Muscle layer of colon (tissue), 2 donors: ENCODE results near the gene ARV1.
"Not testable (repeated sequence)": the region's sequence is repeated elsewhere in the genome, so short reads cannot be mapped to it uniquely, and the experiment has no call there.

ENCODE experiments used
- H3K27ac ChIP-seq: one replicate; pipeline ENCODE4 v1.7.0; 2013; ENCODE audit warnings: low read depth, mild to moderate bottlenecking, low read length, moderate library complexity
- H3K27me3 ChIP-seq, 2 donors: one replicate each; pipeline ENCODE4 v1.7.0; 2013; ENCODE audit warnings: low read length in 2 of 2, mild to moderate bottlenecking in 2 of 2; ENCODE audit not compliant: insufficient read depth in 2 of 2, control insufficient read depth in 1 of 2
- H3K36me3 ChIP-seq: one replicate; pipeline ENCODE4 v1.7.0; 2013; ENCODE audit warnings: mild to moderate bottlenecking, low read length; ENCODE audit not compliant: insufficient read depth
- H3K4me1 ChIP-seq: one replicate; pipeline ENCODE4 v1.7.0; 2013; ENCODE audit warnings: mild to moderate bottlenecking, low read length; ENCODE audit not compliant: insufficient read depth
- H3K4me3 ChIP-seq, 2 donors: one replicate each; pipeline ENCODE4 v1.7.0; 2013; ENCODE audit warnings: low read length in 2 of 2, low read depth in 1 of 2, mild to moderate bottlenecking in 1 of 2, moderate library complexity in 1 of 2
- H3K9ac ChIP-seq: one replicate; pipeline ENCODE4 v1.7.0; 2013; ENCODE audit warnings: low read length
- H3K9me3 ChIP-seq: one replicate; pipeline ENCODE4 v1.7.0; 2013; ENCODE audit warnings: mild to moderate bottlenecking, low read length
- donor health status: abdominal sarcoma.
- donor health status: Adenocarcinoma of cecum.

Gene ARV1

DNA sequence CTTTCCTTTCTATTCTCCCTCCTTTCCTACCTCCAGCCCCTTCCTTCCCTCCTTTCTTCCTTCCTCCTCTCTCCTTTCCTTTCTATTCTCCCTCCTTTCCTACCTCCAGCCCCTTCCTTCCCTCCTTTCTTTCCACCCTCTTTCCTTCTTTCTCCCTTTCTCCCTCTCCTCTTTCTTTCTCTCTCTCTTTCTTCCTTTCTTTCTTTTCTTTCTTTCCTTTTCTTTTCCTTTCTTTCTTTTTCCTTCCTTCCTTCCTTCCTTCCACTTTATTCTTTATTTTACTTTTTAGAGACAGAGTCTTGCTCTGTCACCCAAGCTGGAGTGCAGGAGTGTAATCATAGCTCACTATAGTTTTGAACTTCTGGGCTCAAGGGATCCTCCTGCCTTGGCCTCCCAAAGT, 68.6 kb downstream of the ARV1 start:
- not testable (repeated sequence) for H3K36me3 ChIP-seq, H3K9ac ChIP-seq, H3K27me3 ChIP-seq, H3K4me3 ChIP-seq, H3K27ac ChIP-seq, H3K4me1 ChIP-seq, H3K9me3 ChIP-seq

DNA sequence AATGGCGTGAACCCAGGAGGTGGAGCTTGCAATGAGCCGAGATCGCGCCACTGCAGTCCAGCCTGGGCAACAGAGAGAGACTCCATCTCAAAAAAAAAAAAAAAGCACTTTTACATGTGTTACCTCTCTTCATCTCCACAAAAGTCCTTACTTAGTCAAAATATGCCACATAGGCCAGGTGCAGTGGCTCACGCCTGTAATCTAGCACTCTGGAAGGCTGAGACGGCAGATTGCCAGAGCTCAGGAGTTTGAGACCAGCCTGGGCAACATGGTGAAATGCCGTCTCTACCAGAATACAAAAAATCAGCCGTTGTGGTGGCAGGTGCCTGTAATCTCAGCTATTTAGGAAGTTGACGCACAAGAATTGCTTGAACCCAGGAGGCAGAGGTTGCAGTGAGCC, 69.5 kb downstream of the ARV1 start:
- not testable (repeated sequence) for H3K27ac ChIP-seq, H3K9me3 ChIP-seq, H3K4me1 ChIP-seq, H3K4me3 ChIP-seq, H3K27me3 ChIP-seq, H3K9ac ChIP-seq, H3K36me3 ChIP-seq

DNA sequence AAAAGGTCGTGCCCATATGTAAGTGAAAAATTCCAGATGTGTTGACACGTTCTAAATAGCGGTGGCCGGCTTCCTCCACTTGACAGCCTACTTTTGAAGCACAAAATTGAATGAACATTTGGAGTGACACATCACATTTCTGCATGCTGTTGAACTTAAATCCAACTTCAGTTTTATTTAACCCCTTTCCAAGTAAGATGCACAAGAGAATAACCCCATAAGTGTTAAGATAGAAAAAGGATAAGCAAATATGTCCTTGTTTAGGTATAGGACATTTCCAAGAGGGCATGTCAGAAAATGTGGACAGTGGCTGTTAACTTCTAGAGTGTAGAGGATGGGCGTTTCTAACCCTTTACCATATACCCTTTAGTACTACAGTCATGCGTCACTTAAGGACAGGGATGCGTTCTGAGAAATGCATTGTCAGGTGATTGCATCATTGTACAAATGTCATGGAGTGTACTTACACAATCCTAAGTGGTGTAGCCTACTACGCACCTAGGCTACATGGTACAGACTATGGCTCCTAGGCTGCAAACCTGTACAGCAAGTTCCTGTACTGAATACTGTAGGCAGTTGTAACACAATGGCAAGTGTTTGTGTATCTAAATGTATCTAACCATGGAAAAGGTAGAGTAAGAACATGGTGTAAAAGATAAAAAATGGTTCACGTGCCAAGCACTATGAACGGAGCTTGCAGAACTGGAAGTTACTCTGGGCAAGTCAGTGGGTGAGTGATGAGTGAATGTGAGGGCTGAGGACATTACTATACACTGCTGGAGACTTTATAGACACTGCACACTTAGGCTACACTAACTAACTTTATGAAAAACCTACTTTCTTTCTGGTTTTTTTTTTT, 70.5 kb downstream of the ARV1 start:
- Histone ChIP-seq H3K27ac (no peak overlapping the region), H3K36me3 (no peaks in the 10 kb centered on the region), H3K27me3 (peaks cover 0 to 6% of the 10 kb centered on the region in 2 donors), H3K4me3 (no peak overlapping the region), H3K9ac (no peak overlapping the region), H3K4me1 (no peaks in the 10 kb centered on the region), H3K9me3 (no peaks in the 10 kb centered on the region)
